SK-N-SH treated with all-trans-retinoic acid at 6 μM for 48 hours (cell line): ENCODE data around the gene EPHB4.

ENCODE experiments used
- ARNTL ChIP-seq: fragments of 450-650 bp; formaldehyde crosslinking; IDR thresholded peaks from 2 replicates; pipeline ENCODE4 v1.5.0; 2020; ENCODE audit warnings: low read depth, mild to moderate bottlenecking, moderate library complexity, borderline replicate concordance
- ISL1 ChIP-seq: fragments of 250-450 bp; sonication (Bioruptor Pico); IDR thresholded peaks from 2 replicates; pipeline ENCODE4 v2.1.2; 2022; ENCODE audit warnings: mild to moderate bottlenecking, moderate library complexity
- SNAI2 ChIP-seq: fragments of 250-450 bp; sonication (Bioruptor Pico); IDR thresholded peaks from 2 replicates; pipeline ENCODE4 v1.5.0; 2020; ENCODE audit warnings: mild to moderate bottlenecking, moderate library complexity
- TCF4 ChIP-seq: fragments of 250-450 bp; sonication (Bioruptor Pico); IDR thresholded peaks from 2 replicates; pipeline ENCODE4 v1.8.0; 2021; ENCODE audit warnings: mild to moderate bottlenecking, moderate library complexity, borderline replicate concordance
- ZNF565 ChIP-seq: fragments of 450-650 bp; formaldehyde crosslinking; conservative IDR thresholded peaks from 2 replicates; pipeline ENCODE4 v1.5.0; 2020; ENCODE audit warnings: low read depth, mild to moderate bottlenecking, moderate library complexity
- ZNF70 ChIP-seq: fragments of 450-650 bp; formaldehyde crosslinking; IDR thresholded peaks from 2 replicates; pipeline ENCODE4 v1.5.0; 2020; ENCODE audit warnings: mild to moderate bottlenecking, moderate library complexity
- ZNF8 ChIP-seq: fragments of 450-650 bp; formaldehyde crosslinking; IDR thresholded peaks from 2 replicates; pipeline ENCODE4 v1.5.0; 2020; ENCODE audit warnings: mild to moderate bottlenecking, moderate library complexity
- TF ChIP-seq, protein P1 (sequence below): fragments of 250-450 bp; sonication (Bioruptor Pico); IDR thresholded peaks from 2 replicates; pipeline ENCODE4 v1.5.1; 2020; ENCODE audit warnings: low read depth, mild to moderate bottlenecking, moderate library complexity
- TF ChIP-seq, protein P2 (sequence below): fragments of 250-450 bp; sonication (Bioruptor Pico); IDR thresholded peaks from 2 replicates; pipeline ENCODE4 v1.8.0; 2020; ENCODE audit warnings: mild to moderate bottlenecking, moderate library complexity, borderline replicate concordance

DNA sequence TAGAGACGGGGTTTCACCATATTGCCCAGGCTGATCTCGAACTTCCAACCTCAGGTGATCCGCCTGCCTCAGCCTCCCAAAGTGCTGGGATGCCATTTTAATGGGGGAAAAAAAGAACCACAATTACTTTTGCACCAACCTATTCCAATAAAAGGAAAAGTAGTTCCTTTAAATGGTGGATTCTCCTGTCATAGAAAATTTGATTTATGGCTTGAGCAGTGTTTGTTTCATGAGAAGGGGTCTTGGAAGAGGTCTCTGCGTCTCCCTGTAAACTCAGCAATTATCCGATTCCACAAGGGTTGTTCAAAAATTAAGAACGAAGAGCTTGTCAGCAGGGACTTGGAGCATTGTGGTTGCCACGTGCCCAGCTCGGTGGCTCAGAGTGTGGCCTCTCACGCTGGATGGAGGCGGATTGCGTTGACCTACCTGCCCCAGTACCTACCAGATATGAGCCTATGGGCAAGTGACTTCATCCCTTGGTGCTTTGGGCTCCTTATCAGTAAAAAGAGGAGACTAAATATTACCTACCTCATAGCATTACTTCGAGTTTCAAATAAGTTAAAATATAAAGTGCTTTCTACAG, 37.0 kb upstream of the EPHB4 start:
- no peak for TF ChIP-seq ZNF8 (CRISPR knock-in tag)
- TF ChIP-seq, protein P1, sequence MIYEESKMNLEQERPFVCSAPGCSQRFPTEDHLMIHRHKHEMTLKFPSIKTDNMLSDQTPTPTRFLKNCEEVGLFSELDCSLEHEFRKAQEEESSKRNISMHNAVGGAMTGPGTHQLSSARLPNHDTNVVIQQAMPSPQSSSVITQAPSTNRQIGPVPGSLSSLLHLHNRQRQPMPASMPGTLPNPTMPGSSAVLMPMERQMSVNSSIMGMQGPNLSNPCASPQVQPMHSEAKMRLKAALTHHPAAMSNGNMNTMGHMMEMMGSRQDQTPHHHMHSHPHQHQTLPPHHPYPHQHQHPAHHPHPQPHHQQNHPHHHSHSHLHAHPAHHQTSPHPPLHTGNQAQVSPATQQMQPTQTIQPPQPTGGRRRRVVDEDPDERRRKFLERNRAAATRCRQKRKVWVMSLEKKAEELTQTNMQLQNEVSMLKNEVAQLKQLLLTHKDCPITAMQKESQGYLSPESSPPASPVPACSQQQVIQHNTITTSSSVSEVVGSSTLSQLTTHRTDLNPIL (CRISPR knock-in tag): no peak
- no peak for TF ChIP-seq ZNF70 (CRISPR knock-in tag)
- TF ChIP-seq ZNF565 (CRISPR knock-in tag): no peak
- no peak for TF ChIP-seq ISL1
- TF ChIP-seq, protein P2, sequence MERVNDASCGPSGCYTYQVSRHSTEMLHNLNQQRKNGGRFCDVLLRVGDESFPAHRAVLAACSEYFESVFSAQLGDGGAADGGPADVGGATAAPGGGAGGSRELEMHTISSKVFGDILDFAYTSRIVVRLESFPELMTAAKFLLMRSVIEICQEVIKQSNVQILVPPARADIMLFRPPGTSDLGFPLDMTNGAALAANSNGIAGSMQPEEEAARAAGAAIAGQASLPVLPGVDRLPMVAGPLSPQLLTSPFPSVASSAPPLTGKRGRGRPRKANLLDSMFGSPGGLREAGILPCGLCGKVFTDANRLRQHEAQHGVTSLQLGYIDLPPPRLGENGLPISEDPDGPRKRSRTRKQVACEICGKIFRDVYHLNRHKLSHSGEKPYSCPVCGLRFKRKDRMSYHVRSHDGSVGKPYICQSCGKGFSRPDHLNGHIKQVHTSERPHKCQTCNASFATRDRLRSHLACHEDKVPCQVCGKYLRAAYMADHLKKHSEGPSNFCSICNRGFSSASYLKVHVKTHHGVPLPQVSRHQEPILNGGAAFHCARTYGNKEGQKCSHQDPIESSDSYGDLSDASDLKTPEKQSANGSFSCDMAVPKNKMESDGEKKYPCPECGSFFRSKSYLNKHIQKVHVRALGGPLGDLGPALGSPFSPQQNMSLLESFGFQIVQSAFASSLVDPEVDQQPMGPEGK (CRISPR knock-in tag): no peak
- TF ChIP-seq ARNTL (CRISPR knock-in tag): no peak
- no peak for TF ChIP-seq SNAI2 (CRISPR knock-in tag)
- no peak for TF ChIP-seq TCF4 (CRISPR knock-in tag)
